ENCODE results near the gene FAM118B.

FAM118B gene

GRCh38 chr11:126279191-126279590 lies 67.6 kb downstream of the FAM118B start:
- Histone ChIP-seq H3K9me3 (ENCODE audit: low read depth, low read length) (no peaks in the 10 kb centered on the region), H3K4me3 (no peak overlapping the region), H3K27ac (no peak overlapping the region), H3K9ac (ENCODE audit: insufficient read length) (no peak overlapping the region), H3K36me3 (ENCODE audit: insufficient read depth, low read length) (peaks cover 3% of the 10 kb centered on the region; the same call in 1 of the 2 replicates)
- DNase-seq (ENCODE audit: low read depth, low spot score) = no peak
- TF ChIP-seq POLR2AphosphoS5 (IDR thresholded peaks at IDR 0.05; ENCODE audit: borderline replicate concordance, low read depth, low read length) (no peak), FOXP2 (optimal IDR thresholded peaks at IDR 0.05; ENCODE audit: control extremely low read depth, extremely low read length, insufficient read depth) (no peak), EZH2 (IDR thresholded peaks at IDR 0.05) (no peak)

- H3K4me3 ChIP-seq = no peak overlapping the region
- no peak for DNase-seq (ENCODE audit: low read depth, low spot score)
- H3K36me3 ChIP-seq (ENCODE audit: insufficient read depth, low read length) = peaks cover 3% of the 10 kb centered on the region; the same call in 1 of the 2 replicates
- TF ChIP-seq FOXP2 (optimal IDR thresholded peaks at IDR 0.05; ENCODE audit: control extremely low read depth, extremely low read length, insufficient read depth) (no peak), EZH2 (IDR thresholded peaks at IDR 0.05) (no peak), POLR2AphosphoS5 (IDR thresholded peaks at IDR 0.05; ENCODE audit: borderline replicate concordance, low read depth, low read length) (no peak)
- H3K9me3 ChIP-seq (ENCODE audit: low read depth, low read length) = no peaks in the 10 kb centered on the region
- no peak overlapping the region for H3K27ac ChIP-seq
- H3K9ac ChIP-seq (ENCODE audit: insufficient read length) = no peak overlapping the region
Measured at GRCh38 chr11:126280595-126280994, 69.0 kb downstream of the FAM118B start.

GRCh38 chr11:126281245-126281644 lies 69.7 kb downstream of the FAM118B start:
- TF ChIP-seq FOXP2 (optimal IDR thresholded peaks at IDR 0.05; ENCODE audit: control extremely low read depth, extremely low read length, insufficient read depth) = no peak
- no peak for TF ChIP-seq EZH2 (IDR thresholded peaks at IDR 0.05)
- no peak for TF ChIP-seq POLR2AphosphoS5 (IDR thresholded peaks at IDR 0.05; ENCODE audit: borderline replicate concordance, low read depth, low read length)
- Histone ChIP-seq H3K4me3 (no peak overlapping the region), H3K9ac (ENCODE audit: insufficient read length) (no peak overlapping the region), H3K27ac (no peak overlapping the region), H3K9me3 (ENCODE audit: low read depth, low read length) (no peaks in the 10 kb centered on the region), H3K36me3 (ENCODE audit: insufficient read depth, low read length) (no peaks in the 10 kb centered on the region; the same call in 1 of the 2 replicates)
- DNase-seq (ENCODE audit: low read depth, low spot score) = no peak

- DNase-seq (ENCODE audit: low read depth, low spot score) = no peak
- Histone ChIP-seq H3K9me3 (ENCODE audit: low read depth, low read length) (no peaks in the 10 kb centered on the region), H3K36me3 (ENCODE audit: insufficient read depth, low read length) (no peaks in the 10 kb centered on the region; the same call in 1 of the 2 replicates), H3K9ac (ENCODE audit: insufficient read length) (no peak overlapping the region), H3K4me3 (no peak overlapping the region), H3K27ac (no peak overlapping the region)
- TF ChIP-seq POLR2AphosphoS5 (IDR thresholded peaks at IDR 0.05; ENCODE audit: borderline replicate concordance, low read depth, low read length) = no peak
Measured at GRCh38 chr11:126281666-126282175, 70.1 kb downstream of the FAM118B start.

GRCh38 chr11:126282361-126282735 lies 70.8 kb downstream of the FAM118B start:
- H3K27ac ChIP-seq = no peak overlapping the region
- no peak for DNase-seq (ENCODE audit: low read depth, low spot score)
- H3K4me3 ChIP-seq = peak overlapping the region; percentile 75; the same call in 1 of the 2 replicates
- TF ChIP-seq POLR2AphosphoS5 (IDR thresholded peaks at IDR 0.05; ENCODE audit: borderline replicate concordance, low read depth, low read length) = no peak
- TF ChIP-seq EZH2 (IDR thresholded peaks at IDR 0.05) = no peak
- TF ChIP-seq FOXP2 (optimal IDR thresholded peaks at IDR 0.05; ENCODE audit: control extremely low read depth, extremely low read length, insufficient read depth) = no peak
- no peaks in the 10 kb centered on the region for H3K9me3 ChIP-seq (ENCODE audit: low read depth, low read length)
- H3K36me3 ChIP-seq (ENCODE audit: insufficient read depth, low read length) = no peaks in the 10 kb centered on the region; the same call in 1 of the 2 replicates
- H3K9ac ChIP-seq (ENCODE audit: insufficient read length) = no peak overlapping the region

GRCh38 chr11:126282736-126283591 lies 71.4 kb downstream of the FAM118B start, which contains the start of gene TIRAP:
TSS of gene TIRAP (plus strand) at chr11:126283093. CDS start at chr11:126290895, 7,802 bp downstream.
- Histone ChIP-seq H3K4me3 (peak within 1 kb of the TSS; percentile 75), H3K27ac (no peak within 1 kb of the TSS), H3K9ac (ENCODE audit: insufficient read length) (peak within 1 kb of the TSS; percentile 67), H3K9me3 (ENCODE audit: low read depth, low read length) (no peaks in the 10 kb centered on the region), H3K36me3 (ENCODE audit: insufficient read depth, low read length) (no peaks in the 10 kb centered on the region)
- no peak for DNase-seq (ENCODE audit: low read depth, low spot score)
- TF ChIP-seq EZH2 (IDR thresholded peaks at IDR 0.05) = no peak
- TF ChIP-seq POLR2AphosphoS5 (IDR thresholded peaks at IDR 0.05; ENCODE audit: borderline replicate concordance, low read depth, low read length) = no peak
- no peak for TF ChIP-seq FOXP2 (optimal IDR thresholded peaks at IDR 0.05; ENCODE audit: control extremely low read depth, extremely low read length, insufficient read depth)

GRCh38 chr11:126284829-126285228 lies 73.2 kb downstream of the FAM118B start:
- DNase-seq (ENCODE audit: low read depth, low spot score) = peak; percentile 88
- Histone ChIP-seq H3K36me3 (ENCODE audit: insufficient read depth, low read length) (no peaks in the 10 kb centered on the region), H3K9me3 (ENCODE audit: low read depth, low read length) (no peaks in the 10 kb centered on the region), H3K4me3 (no peak overlapping the region), H3K27ac (no peak overlapping the region), H3K9ac (ENCODE audit: insufficient read length) (no peak overlapping the region)
- TF ChIP-seq POLR2AphosphoS5 (IDR thresholded peaks at IDR 0.05; ENCODE audit: borderline replicate concordance, low read depth, low read length) (no peak), FOXP2 (optimal IDR thresholded peaks at IDR 0.05; ENCODE audit: control extremely low read depth, extremely low read length, insufficient read depth) (peak; percentile 15), EZH2 (IDR thresholded peaks at IDR 0.05) (no peak)

GRCh38 chr11:126288237-126288636 lies 76.7 kb downstream of the FAM118B start:
- no peak overlapping the region for H3K9ac ChIP-seq (ENCODE audit: insufficient read length)
- no peak for DNase-seq (ENCODE audit: low read depth, low spot score)
- H3K4me3 ChIP-seq = no peak overlapping the region
- TF ChIP-seq EZH2 (IDR thresholded peaks at IDR 0.05) (no peak), FOXP2 (optimal IDR thresholded peaks at IDR 0.05; ENCODE audit: control extremely low read depth, extremely low read length, insufficient read depth) (no peak), POLR2AphosphoS5 (IDR thresholded peaks at IDR 0.05; ENCODE audit: borderline replicate concordance, low read depth, low read length) (no peak)
- no peaks in the 10 kb centered on the region for H3K36me3 ChIP-seq (ENCODE audit: insufficient read depth, low read length)
- H3K27ac ChIP-seq = no peak overlapping the region
- no peaks in the 10 kb centered on the region for H3K9me3 ChIP-seq (ENCODE audit: low read depth, low read length)

Data from SK-N-MC (cell line).